Mucosa of descending colon (tissue), 3 donors: ENCODE measurements around the gene MARK2. TPM values are rescaled to one million over a fixed set of nuclear protein-coding genes. Genes with fewer than 3 reads are reported as not detected.

ENCODE experiments used
- ATAC-seq: fragments of 200-7000 bp; cut with Tn5 transposase; one replicate; pipeline ENCODE4 v1.9.1; 2020; ENCODE audit warnings: mild to moderate bottlenecking, moderate library complexity
- DNase-seq, 3 donors: peaks; one replicate each; pipeline ENCODE4 v3.0.0-alpha.2; 2020
- H3K36me3 ChIP-seq: fragments of 200-600 bp; one replicate; pipeline ENCODE4 v1.8.0; 2021; ENCODE audit warnings: low read depth, mild to moderate bottlenecking
- H3K4me1 ChIP-seq: fragments of 200-600 bp; one replicate; pipeline ENCODE4 v1.8.0; 2021; ENCODE audit warnings: low read depth, mild to moderate bottlenecking
- H3K4me3 ChIP-seq: fragments of 200-600 bp; one replicate; pipeline ENCODE4 v1.8.0; 2021; ENCODE audit warnings: mild to moderate bottlenecking
- H3K9me3 ChIP-seq: fragments of 200-600 bp; one replicate; pipeline ENCODE4 v1.8.0; 2021; ENCODE audit warnings: mild to moderate bottlenecking
- CTCF ChIP-seq: fragments of 200-600 bp; IDR thresholded peaks from one replicate; pipeline ENCODE4 v1.8.0; 2022; ENCODE audit warnings: antibody characterized with exemption, mild to moderate bottlenecking
- intact Hi-C, 2 donors: fragments of 100-400 bp; cut with DNase I in 1 of 2; cut with micrococcal nuclease in 1 of 2; formaldehyde crosslinking; loops; one replicate each; pipeline versions ENCODE4 v1.11.0 to v1.11.1; 2022; cut with DNase I, micrococcal nuclease
- total RNA-seq, 3 donors: library from RNA; stranded (reverse); fragmentation: NEBNext Ultra II Directional in 2 of 3; extraction: Animal tissue kit (Norgen Biotek cat#: 25700) in 2 of 3; gene quantifications; one replicate each; pipeline versions ENCODE4 v1.2.1 to v1.2.4, GENCODE V29; 2021 to 2023
- donor health status: DM: no; HTN: no; CAD: no; lungs with moderate emphysema.
- donor health status: DM: no; HTN: no; CAD: no.
- donor health status: DM: no; HTN: yes; CAD: no.

MARK2 gene
- total RNA-seq, 3 donors from 2014 or later: 71.9 to 111 (median 94.5) TPM

DNA sequence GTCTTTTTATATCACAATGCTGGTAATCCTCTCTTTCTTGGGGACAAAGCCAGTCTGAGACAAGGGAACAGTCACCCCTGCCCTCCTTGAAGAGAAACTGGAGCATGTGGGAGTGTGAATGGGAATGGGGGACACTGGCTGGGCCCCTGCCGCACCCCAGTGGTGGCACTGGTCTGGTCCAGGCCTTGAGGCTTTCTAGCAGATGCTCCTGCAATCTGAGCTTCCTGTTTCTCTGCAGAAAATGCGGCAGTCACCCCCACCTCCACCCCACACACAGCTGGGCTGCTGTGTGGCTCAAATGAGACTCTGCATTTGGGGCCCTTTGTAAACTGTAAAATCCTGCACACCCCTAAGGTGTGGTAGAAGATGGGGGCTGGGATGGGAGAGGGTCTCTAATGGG, 6.6 kb upstream of the MARK2 start:
- no peak for DNase-seq
- no peak for ATAC-seq
- intact Hi-C loops: loop anchor here in 1 of 2 donors (10.0 kb wide), 1 partner anchor 322 kb away; no protein-coding TSS in a partner anchor

GRCh38 chr11:63833048-63833447, 5.9 kb upstream of the MARK2 start:
- no peak for ATAC-seq
- intact Hi-C loops: loop anchor here in 1 of 2 donors (10.0 kb wide), 1 partner anchor 322 kb away; no protein-coding TSS in a partner anchor
- Histone ChIP-seq H3K9me3 (no peaks in the 10 kb centered on the region), H3K4me1 (peaks cover 8% of the 10 kb centered on the region), H3K36me3 (no peaks in the 10 kb centered on the region), H3K4me3 (no peak overlapping the region)
- no peak for DNase-seq
- TF ChIP-seq CTCF: no peak

More for the DNA sequence above, 6.6 kb upstream of the MARK2 start:
- no peak overlapping the region for H3K4me3 ChIP-seq
- TF ChIP-seq CTCF: no peak
- H3K36me3 ChIP-seq: no peaks in the 10 kb centered on the region
- peaks cover under 1% of the 10 kb centered on the region for H3K4me1 ChIP-seq
- no peaks in the 10 kb centered on the region for H3K9me3 ChIP-seq

GRCh38 chr11:63834535-63835157, 4.3 kb upstream of the MARK2 start:
- Histone ChIP-seq H3K9me3 (no peaks in the 10 kb centered on the region), H3K4me3 (no peak overlapping the region), H3K36me3 (no peaks in the 10 kb centered on the region), H3K4me1 (peaks cover 13% of the 10 kb centered on the region)
- ATAC-seq (no peak), DNase-seq (no peak)
- TF ChIP-seq CTCF: no peak
- intact Hi-C loops: loop anchor here in 1 of 2 donors (5.0 to 10.0 kb wide), 2 partner anchors 113 to 320 kb away; no protein-coding TSS in a partner anchor

DNA sequence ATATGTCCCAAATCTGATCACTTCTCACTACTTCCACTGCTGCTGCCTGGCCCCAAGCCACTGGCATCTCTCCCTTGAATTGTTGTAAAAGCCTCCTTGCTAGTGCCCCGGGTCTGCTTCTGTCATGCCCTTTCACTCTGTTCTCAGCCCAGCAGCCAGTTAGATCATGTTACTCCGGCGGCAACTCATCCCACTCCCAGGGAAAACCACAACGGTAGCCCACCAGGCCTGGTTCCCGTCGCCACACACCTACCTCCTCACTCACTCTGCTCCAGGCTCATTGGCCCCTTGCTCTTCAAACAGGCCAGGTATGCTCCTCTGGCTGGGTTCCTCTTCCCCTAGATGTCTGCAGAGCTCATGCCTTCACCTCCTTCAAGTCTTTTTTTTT, 3.8 kb upstream of the MARK2 start:
- no peak overlapping the region for H3K4me3 ChIP-seq
- H3K4me1 ChIP-seq: peaks cover 13% of the 10 kb centered on the region
- ATAC-seq (no peak), DNase-seq (no peak)
- TF ChIP-seq CTCF: no peak
- intact Hi-C loops: loop anchor here in 1 of 2 donors (5.0 to 10.0 kb wide), 2 partner anchors 112 to 320 kb away; no protein-coding TSS in a partner anchor
- no peaks in the 10 kb centered on the region for H3K36me3 ChIP-seq
- H3K9me3 ChIP-seq: no peaks in the 10 kb centered on the region

GRCh38 chr11:63837027-63837688, 1.8 kb upstream of the MARK2 start:
- intact Hi-C loops: loop anchor here (2.0 to 10.0 kb wide), 3 partner anchors 108 to 318 kb away; no protein-coding TSS in a partner anchor
- peak; percentile 35 for ATAC-seq

More at GRCh38 chr11:63837027-63837688, 1.8 kb upstream of the MARK2 start:
- DNase-seq: peak in 2 of 3 donors; percentile 77 to 92
- Histone ChIP-seq H3K36me3 (no peaks in the 10 kb centered on the region), H3K9me3 (no peaks in the 10 kb centered on the region), H3K4me1 (peaks cover 30% of the 10 kb centered on the region), H3K4me3 (no peak overlapping the region)
- TF ChIP-seq CTCF: peak; percentile 70
